ENCODE measurements around the gene PARP12. TPM values are rescaled to one million over a fixed set of nuclear protein-coding genes. Genes with fewer than 3 reads are reported as not detected.
A peak's percentile ranks its signal among the peaks of the same experiment; 100 is the strongest.

PARP12 gene
- total and polyA plus RNA-seq, 2 of the 13 experiments (the other 11 are each of a cell fraction or from before 2014, with no cell fraction given): 15.5 to 35.2 TPM

GRCh38 chr7:140049339-140050024 is 13.3 kb downstream of the PARP12 start (continued):
- TF ChIP-seq NFIC (IDR thresholded peaks at IDR 0.05; ENCODE audit: low read length) (peak; percentile 97), BCLAF1 (IDR thresholded peaks at IDR 0.05) (no peak), BRF2 (CRISPR knock-in tag; IDR thresholded peaks at IDR 0.05) (peak; percentile 75; the same call in 1 of the 2 replicates), ZNF10 (CRISPR knock-in tag; IDR thresholded peaks at IDR 0.05; ENCODE audit: borderline replicate concordance, low read depth) (no peak), ASH2L (IDR thresholded peaks at IDR 0.05; ENCODE audit: insufficient read length, low read depth, low read length) (peak; percentile 73), IKZF5 (CRISPR knock-in tag; IDR thresholded peaks at IDR 0.05) (peak; percentile 97), YY1 (IDR thresholded peaks at IDR 0.05; ENCODE audit: insufficient read depth, insufficient replicate concordance, low read depth, low read length) (no peak), RFX5 (IDR thresholded peaks at IDR 0.05; ENCODE audit: low read depth, low read length) (no peak), SIX4 (CRISPR knock-in tag; IDR thresholded peaks at IDR 0.05) (peak; percentile 81; the same call in 1 of the 2 replicates), ZKSCAN1 (IDR thresholded peaks at IDR 0.05; ENCODE audit: low read length) (peak; percentile 47; the same call in 1 of the 2 replicates), JDP2 (CRISPR knock-in tag; IDR thresholded peaks at IDR 0.05; ENCODE audit: borderline replicate concordance) (no peak), CEBPB (IDR thresholded peaks at IDR 0.05; ENCODE audit: borderline replicate concordance, low read depth, low read length) (no peak), PHF5A (CRISPR knock-in tag; IDR thresholded peaks at IDR 0.05; ENCODE audit: low read depth, unreplicated experiment) (peak; percentile 87), ZHX2 (IDR thresholded peaks at IDR 0.05; ENCODE audit: low read depth) (no peak), ZHX2 (CRISPR knock-in tag; IDR thresholded peaks at IDR 0.05; ENCODE audit: borderline replicate concordance) (peak; percentile 51; the same call in 1 of the 2 replicates), SOX5 (CRISPR knock-in tag; IDR thresholded peaks at IDR 0.05; ENCODE audit: borderline replicate concordance) (peak; percentile 94), ZNF350 (CRISPR knock-in tag; IDR thresholded peaks at IDR 0.05; ENCODE audit: borderline replicate concordance, low read depth) (peak; percentile 89), ZNF124 (CRISPR knock-in tag; IDR thresholded peaks at IDR 0.05) (peak; percentile 93), CEBPG (CRISPR knock-in tag; IDR thresholded peaks at IDR 0.05) (peak; percentile 67)
